Activated CD8-positive, alpha-beta T cell treated with anti-CD3 and anti-CD28 coated beads for 36 hours (primary cell): ENCODE results near the gene DNAJA1. TPM values are rescaled to one million over a fixed set of nuclear protein-coding genes. Genes with fewer than 3 reads are reported as not detected.

Source experiments
- ATAC-seq: fragments of 200-7000 bp; cut with Tn5 transposase; one replicate; pipeline ENCODE4 v1.10.0; 2021; ENCODE audit warnings: mild to moderate bottlenecking, moderate library complexity
- CTCF ChIA-PET: fragments of 350-600 bp; sonication (Branson Sonifier 250); formaldehyde crosslinking; loops from one replicate; lab custom pipeline; 2021; ENCODE audit warnings: antibody characterized with exemption; lab: Charles Lee
- POLR2A ChIA-PET: fragments of 350-600 bp; sonication (Branson Sonifier 250); formaldehyde crosslinking; loops from one replicate; lab custom pipeline; 2021; ENCODE audit warnings: antibody characterized with exemption; lab: Charles Lee
- DNase-seq: peaks from one replicate; pipeline ENCODE4 v3.0.0-alpha.2; 2020
- H3K27ac Mint-ChIP-seq: one replicate; pipeline ENCODE4 v1.8.0; 2021; ENCODE audit warnings: mild to moderate bottlenecking, mixed read lengths
- H3K27me3 Mint-ChIP-seq: one replicate; pipeline ENCODE4 v1.8.0; 2021; ENCODE audit warnings: mixed read lengths
- H3K36me3 Mint-ChIP-seq: one replicate; pipeline ENCODE4 v1.8.0; 2021; ENCODE audit warnings: low read depth, mixed read lengths
- H3K4me1 Mint-ChIP-seq: one replicate; pipeline ENCODE4 v1.8.0; 2021; ENCODE audit warnings: low read depth, mixed read lengths
- H3K4me3 Mint-ChIP-seq: one replicate; pipeline ENCODE4 v1.8.0; 2021; ENCODE audit warnings: mild to moderate bottlenecking, moderate library complexity, mixed read lengths
- H3K9me3 Mint-ChIP-seq: one replicate; pipeline ENCODE4 v1.8.0; 2021; ENCODE audit warnings: mixed read lengths
- intact Hi-C: fragments of 100-400 bp; cut with micrococcal nuclease; formaldehyde crosslinking; loops from one replicate; pipeline ENCODE4 v1.10.0; 2022
- total RNA-seq, 2 experiments: library from RNA; stranded (reverse); gene quantifications; one replicate each; pipeline ENCODE4 v1.2.3, GENCODE V29; 2021
- TF ChIP-seq, protein P1 (sequence below): fragments of 200-600 bp; IDR thresholded peaks from one replicate; pipeline ENCODE4 v1.8.0; 2022; ENCODE audit warnings: antibody characterized with exemption, mild to moderate bottlenecking

Gene DNAJA1
- total RNA-seq, 2 experiments from 2014 or later, result 139 to 143 TPM

- Mint-ChIP-seq H3K27me3 (no peaks in the 10 kb centered on the region), H3K27ac (peak overlapping the region; percentile 92), H3K9me3 (no peaks in the 10 kb centered on the region), H3K4me3 (peak overlapping the region; percentile 99), H3K36me3 (peaks cover 60% of the 10 kb centered on the region), H3K4me1 (peaks cover 49% of the 10 kb centered on the region)
- intact Hi-C loops, result no loop called here
- ChIA-PET CTCF (interaction anchor here (0.7 to 1.5 kb wide), 3 partner anchors 22 to 444 kb away, joined by 3 to 4 read pairs (median 3); partner anchors contain the start of gene APTX), POLR2A (interaction anchor here (0.6 to 8.8 kb wide), 28 partner anchors 8 to 626 kb away, joined by 3 to 127 read pairs (median 4); partner anchors contain the start of genes APTX, B4GALT1, BAG1 and CHMP5)
- ATAC-seq (no peak), DNase-seq (peak; percentile 18)
- TF ChIP-seq, protein P1, sequence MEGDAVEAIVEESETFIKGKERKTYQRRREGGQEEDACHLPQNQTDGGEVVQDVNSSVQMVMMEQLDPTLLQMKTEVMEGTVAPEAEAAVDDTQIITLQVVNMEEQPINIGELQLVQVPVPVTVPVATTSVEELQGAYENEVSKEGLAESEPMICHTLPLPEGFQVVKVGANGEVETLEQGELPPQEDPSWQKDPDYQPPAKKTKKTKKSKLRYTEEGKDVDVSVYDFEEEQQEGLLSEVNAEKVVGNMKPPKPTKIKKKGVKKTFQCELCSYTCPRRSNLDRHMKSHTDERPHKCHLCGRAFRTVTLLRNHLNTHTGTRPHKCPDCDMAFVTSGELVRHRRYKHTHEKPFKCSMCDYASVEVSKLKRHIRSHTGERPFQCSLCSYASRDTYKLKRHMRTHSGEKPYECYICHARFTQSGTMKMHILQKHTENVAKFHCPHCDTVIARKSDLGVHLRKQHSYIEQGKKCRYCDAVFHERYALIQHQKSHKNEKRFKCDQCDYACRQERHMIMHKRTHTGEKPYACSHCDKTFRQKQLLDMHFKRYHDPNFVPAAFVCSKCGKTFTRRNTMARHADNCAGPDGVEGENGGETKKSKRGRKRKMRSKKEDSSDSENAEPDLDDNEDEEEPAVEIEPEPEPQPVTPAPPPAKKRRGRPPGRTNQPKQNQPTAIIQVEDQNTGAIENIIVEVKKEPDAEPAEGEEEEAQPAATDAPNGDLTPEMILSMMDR, result no peak
Measured at GRCh38 chr9:33024126-33024965, 727 bp upstream of the DNAJA1 start.

DNA sequence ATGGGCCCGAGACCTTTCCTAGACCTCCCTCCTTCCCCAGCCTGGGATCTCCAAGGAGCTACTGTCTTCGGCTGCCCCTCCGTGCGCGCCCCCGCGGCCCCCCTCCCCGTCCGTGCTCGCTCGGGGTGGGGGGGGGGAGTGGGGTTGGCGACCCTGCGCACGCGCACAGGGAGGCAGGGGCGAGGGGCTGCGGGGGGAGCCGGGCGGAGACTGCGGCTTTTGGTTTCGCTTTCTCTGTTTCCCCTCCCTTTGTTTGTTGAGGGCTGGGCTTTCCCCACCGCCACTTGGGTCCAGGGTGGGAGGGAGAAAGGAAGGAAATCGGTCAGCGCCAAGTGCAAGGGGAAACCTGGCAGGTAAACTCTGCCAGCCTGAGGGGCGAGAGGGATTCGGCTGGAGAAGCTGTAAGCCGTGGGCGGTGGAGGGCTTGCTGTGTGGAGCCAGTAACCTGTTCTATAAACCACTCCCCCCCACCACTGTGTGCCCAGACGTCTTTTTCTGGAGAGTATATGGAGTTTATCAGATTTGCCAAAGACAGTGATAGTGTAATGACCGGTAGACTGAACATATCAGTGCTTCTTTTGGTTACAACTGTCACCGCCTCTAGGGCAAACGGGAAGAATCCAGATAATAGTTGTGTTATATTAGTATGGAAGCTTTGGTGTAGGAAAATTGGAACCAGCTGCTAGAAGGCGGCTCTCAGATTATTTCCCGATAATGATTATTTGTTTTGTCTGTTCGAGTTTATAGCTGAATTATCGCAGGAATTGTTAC is 684 bp downstream of the DNAJA1 start:
- H3K4me3 Mint-ChIP-seq, result peak overlapping the region; percentile 99
- peak overlapping the region; percentile 92 for H3K27ac Mint-ChIP-seq
- ATAC-seq (peak; percentile 63), DNase-seq (peak; percentile 81)
- intact Hi-C loops, result no loop called here
- peaks cover 63% of the 10 kb centered on the region for H3K36me3 Mint-ChIP-seq
- TF ChIP-seq, protein P1, result no peak
- ChIA-PET POLR2A (interaction anchor here (0.6 to 8.8 kb wide), 31 partner anchors 9 to 627 kb away, joined by 3 to 127 read pairs (median 4); partner anchors contain the start of genes APTX, B4GALT1, BAG1 and CHMP5), CTCF (interaction anchor here (0.9 to 2.8 kb wide), 5 partner anchors 13 to 261 kb away, joined by 3 to 11 read pairs (median 4); no protein-coding TSS in a partner anchor)
- H3K9me3 Mint-ChIP-seq, result no peaks in the 10 kb centered on the region
- H3K27me3 Mint-ChIP-seq, result no peaks in the 10 kb centered on the region
- H3K4me1 Mint-ChIP-seq, result peaks cover 59% of the 10 kb centered on the region

DNA sequence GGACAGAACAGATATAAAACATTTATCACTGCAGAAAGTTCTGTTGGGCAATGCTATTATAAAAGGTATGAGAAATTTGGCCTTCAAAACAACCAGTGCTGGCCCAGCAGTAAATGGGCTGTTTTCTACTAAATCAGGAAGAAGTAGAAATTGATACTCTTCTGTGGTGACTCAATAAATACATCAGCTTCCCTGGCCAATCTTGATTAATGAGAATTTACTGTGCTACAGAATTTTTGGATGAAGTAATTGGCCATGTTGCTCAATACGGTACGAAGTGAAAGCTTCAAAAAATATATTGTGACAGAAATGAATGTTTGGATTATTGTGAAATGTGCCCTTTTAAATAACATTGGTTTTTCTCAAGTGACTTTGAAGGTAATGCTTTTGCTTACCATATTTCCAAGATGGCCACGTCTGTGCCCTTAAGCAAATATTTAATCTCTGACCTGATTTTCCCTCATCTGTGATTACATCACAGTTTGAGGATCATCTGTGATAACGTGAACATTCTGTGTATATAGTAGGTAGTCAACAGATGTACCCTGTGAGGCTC is 4.2 kb downstream of the DNAJA1 start:
- Mint-ChIP-seq H3K4me1 (peaks cover 56% of the 10 kb centered on the region), H3K27ac (peak overlapping the region; percentile 82), H3K27me3 (no peaks in the 10 kb centered on the region), H3K4me3 (peak overlapping the region; percentile 99), H3K9me3 (no peaks in the 10 kb centered on the region), H3K36me3 (peaks cover 74% of the 10 kb centered on the region)
- POLR2A ChIA-PET, result interaction anchor here (0.9 to 8.8 kb wide), 2 partner anchors 11 to 21 kb away, joined by 3 to 127 read pairs; no protein-coding TSS in a partner anchor
- TF ChIP-seq, protein P1, result no peak
- no peak for DNase-seq
- CTCF ChIA-PET, result no interaction called here
- intact Hi-C loops, result no loop called here
- ATAC-seq, result no peak

GRCh38 chr9:33030285-33030684 is 5.2 kb downstream of the DNAJA1 start:
- no peak for DNase-seq
- ChIA-PET POLR2A (interaction anchor here (0.9 to 8.8 kb wide), 3 partner anchors 10 to 37 kb away, joined by 3 to 127 read pairs (median 3); no protein-coding TSS in a partner anchor), CTCF (no interaction called here)
- H3K36me3 Mint-ChIP-seq, result peaks cover 75% of the 10 kb centered on the region
- no peaks in the 10 kb centered on the region for H3K9me3 Mint-ChIP-seq
- TF ChIP-seq, protein P1, result no peak
- peaks cover 58% of the 10 kb centered on the region for H3K4me1 Mint-ChIP-seq
- intact Hi-C loops, result no loop called here
- no peaks in the 10 kb centered on the region for H3K27me3 Mint-ChIP-seq
- no peak for ATAC-seq
- peak overlapping the region; percentile 41 for H3K27ac Mint-ChIP-seq
- no peak overlapping the region for H3K4me3 Mint-ChIP-seq
